Activated T-cell treated with anti-CD3 and anti-CD28 coated beads, Interleukin-2, amount 50 U/mL, for 1 hour (primary cell): ENCODE measurements around the gene HOXA9.

Source experiments
- DNase-seq: peaks from one replicate; pipeline ENCODE4 v3.0.0-alpha.2; 2020

HOXA9 gene

DNA sequence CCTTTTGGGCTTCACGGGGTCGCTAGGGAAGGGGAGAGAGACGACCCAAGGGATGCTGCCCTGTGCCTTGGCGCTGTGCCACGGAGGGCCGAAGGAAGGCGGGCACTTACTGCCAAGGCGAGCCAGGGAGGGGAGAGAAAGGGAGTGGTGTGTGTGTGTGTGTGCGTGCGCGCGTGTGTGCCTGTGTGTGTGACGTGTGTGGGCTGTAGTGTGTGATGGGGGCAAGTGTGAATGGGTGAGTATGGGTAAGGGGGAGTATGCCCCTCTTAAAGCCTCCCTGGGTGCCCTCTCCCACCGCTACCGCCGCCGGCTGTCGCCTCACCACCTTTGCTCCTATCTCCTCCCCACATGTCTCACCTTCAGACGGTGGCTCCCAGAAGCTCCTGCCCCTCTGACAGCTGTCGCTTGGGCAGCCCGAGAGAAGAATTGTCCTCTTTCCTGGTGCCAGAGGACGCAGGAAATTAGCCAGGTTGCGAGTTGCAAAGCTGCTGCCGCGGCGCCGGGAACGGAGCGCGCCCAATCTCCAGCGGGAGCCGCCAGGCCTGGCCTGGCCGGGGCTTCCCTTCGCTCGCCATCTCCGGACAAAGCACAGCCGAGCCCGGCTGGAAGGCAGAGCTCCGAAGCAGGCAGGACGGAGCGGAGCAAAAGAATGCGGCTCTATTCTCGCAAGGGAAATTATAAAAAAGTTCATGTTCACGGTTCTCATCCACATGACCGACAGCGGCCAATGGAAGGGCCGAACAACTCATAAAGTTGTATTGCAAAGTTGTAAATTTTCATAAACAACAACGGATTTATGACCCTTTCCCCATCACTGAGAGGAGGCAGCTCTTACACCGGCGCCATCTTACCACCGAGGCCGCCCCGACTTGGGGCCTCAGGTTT, 13.2 kb downstream of the HOXA9 start, which contains the start of gene HOXA3:
Gene HOXA3 (minus strand): TSS at position 653 of the 885 bp plus-strand sequence. CDS start 41,943 bp downstream, outside the sequence.
- no peak for DNase-seq

DNA sequence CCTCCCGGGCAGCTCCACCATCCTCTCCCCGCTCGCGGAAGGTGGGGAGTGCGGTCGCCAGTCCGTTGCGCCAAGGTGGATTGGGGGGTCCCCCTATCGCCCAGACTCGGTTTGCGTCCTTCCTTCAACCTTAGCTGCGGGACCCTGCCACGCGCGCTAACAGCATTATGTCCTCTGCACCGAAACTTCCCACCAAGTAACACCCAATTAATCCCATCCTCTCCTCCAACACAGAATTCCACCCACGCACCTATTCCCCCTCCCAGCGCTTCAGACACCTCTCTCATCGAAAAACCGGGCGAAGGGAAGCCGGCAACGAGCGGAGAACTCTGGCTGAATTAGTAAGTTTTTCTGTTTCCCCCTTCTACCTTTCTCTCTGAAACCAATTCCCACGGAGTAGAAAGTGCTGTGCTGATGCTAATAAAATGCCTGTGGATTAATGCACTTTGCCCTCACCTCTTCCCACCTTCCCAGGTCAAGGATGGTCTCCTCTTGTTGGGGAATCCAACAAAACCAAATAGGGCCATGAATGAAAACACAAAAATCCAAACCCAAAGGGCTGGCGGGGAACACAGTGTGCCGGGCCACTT, 13.9 kb downstream of the HOXA9 start:
- DNase-seq: no peak

DNA sequence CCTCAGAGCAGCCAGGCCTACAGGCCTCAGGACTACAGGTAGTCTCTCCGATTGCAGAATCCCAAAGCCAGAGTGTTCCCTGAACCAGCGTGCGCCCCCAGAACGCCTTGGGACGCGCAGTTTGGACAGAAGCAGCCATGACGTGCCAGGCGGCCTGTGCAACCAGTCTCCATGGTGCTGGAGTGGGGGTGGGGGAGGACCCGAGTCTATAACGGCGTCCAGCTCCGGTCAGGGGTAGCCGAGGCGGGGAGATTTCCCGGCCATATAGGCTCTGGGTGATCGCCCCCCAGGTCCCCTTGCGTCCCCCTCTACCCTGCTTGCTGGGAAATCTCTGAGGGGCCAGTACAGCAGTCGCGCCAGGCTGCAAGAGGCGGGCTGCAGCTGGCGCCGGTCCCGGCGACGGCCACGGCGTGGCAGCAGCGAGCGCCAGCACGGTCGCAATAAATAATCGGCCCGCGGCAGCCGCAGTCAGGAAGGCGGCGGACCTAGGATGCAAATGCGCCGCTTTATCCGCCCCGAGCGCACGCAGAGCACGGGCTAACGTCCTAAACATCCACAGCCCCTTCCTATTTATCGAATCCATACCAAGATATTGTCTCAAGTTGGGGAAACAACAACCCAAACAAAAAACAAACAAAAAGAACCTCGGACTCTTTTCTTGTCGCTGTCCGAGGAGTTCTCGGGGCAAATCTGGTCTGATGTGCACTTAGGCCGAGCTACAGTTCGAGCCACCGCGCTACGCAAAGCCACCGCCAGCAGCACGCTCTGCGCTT, 14.6 kb downstream of the HOXA9 start:
- peak; percentile 74 for DNase-seq

DNA sequence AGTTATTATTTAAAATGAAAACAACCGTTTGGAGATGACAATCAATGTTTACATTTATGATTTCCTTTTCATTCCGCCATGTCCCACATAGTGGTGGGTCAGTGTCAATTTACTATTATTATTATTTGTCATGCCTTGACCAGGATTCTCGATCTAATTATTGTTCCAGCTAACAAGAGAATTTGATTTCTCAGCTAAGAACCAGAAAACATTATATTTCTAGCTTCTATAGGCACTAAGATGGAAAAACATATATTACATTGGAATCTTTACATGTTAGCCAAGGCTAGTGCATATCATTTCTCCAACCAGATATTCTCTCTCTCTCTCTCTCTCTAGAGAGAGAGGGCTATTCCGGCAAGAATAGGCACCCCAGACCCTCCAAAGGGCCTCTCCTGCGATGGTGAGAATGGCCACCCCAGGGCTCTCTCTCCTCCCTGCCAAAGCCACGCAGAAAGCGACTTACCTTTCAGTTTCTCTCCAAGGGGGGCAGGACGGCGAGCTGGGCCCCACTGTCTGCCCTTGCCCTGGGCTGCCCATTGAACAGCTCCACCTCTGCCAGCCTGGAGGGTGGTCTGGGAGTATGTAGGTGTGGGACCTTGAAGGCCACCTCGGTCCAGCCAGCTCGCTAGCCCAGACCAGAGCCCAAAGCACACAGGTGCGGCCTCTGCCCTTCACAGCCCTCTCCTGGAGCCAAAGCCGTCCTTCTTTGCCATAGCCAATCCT, 15.3 kb downstream of the HOXA9 start:
- DNase-seq: no peak

DNA sequence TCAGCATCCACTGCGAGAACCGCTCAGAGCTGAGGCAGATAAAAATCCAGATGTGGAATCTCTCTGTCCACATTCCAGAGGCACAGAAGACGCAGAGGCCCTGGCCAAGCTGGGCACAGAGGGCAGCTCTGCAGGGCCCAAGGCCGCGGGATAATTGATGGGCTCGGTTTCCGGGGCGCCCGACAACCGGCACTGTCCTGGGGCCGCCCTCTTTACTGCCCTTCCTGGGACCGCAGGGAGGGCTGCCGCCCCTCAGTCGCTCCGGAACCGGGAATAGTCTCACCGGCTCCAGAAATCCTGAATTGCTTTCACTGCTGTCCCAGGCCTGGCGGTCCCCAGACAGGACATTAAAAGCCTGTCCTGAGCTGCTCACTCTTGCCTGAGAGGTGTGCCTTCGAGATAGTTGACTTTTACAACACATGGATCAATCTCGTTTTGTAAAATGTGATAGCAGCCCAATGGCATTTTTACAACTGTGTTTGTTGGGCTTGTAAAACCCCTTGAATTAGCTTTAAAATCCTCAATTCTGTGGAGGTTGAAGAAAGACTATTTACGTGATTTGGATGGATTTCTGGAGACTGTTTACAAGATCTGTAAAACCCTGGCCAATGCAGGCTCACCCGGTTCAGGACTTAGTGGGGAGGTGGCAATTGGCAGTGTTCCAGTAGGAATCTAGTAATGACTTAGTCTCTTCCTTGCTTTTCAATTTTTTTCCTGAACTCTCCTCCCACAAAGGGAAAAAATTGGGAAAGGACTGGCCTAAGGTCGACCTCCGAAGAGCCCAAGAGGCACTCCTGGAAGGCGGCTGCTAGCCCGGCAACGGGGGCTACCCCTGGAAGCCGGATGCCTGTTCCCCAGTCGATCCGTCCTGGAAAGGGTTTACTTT, 16.3 kb downstream of the HOXA9 start:
- DNase-seq: no peak

DNA sequence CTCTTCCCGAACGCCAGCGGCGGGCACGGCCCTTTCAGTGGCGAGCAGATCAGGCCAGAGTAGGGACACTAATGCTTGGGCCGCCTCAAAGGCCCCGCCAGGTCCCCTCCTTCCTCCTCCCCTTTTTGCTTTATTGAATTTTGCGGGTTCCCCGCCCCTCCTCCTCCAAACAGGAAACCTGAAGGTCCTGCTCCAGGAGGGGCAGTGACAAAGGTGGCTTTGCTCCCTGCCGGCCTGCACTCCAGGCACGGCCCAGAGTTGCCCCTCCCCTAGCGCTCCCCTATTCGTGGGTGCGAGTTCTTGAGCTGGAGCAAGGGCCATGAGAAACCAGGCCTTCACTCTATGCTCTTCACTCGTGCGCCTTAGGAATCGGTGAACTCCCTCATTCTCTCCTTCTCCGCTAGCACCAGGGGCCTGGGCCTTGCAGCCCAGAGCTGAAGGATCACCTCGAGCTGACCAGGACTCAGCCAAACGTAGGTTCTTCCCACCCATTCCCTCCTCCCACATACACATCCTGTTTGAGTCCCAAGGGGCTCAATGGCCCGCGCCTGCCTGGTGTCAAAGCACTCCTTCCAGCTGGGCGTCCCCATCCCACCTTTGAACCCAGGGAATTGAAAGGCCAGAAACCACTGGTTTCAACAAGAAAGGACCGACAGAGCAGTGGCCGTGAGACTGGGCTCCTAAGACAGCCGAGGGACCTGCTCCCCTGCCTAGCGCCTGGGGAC, 17.1 kb downstream of the HOXA9 start:
- DNase-seq: no peak

DNA sequence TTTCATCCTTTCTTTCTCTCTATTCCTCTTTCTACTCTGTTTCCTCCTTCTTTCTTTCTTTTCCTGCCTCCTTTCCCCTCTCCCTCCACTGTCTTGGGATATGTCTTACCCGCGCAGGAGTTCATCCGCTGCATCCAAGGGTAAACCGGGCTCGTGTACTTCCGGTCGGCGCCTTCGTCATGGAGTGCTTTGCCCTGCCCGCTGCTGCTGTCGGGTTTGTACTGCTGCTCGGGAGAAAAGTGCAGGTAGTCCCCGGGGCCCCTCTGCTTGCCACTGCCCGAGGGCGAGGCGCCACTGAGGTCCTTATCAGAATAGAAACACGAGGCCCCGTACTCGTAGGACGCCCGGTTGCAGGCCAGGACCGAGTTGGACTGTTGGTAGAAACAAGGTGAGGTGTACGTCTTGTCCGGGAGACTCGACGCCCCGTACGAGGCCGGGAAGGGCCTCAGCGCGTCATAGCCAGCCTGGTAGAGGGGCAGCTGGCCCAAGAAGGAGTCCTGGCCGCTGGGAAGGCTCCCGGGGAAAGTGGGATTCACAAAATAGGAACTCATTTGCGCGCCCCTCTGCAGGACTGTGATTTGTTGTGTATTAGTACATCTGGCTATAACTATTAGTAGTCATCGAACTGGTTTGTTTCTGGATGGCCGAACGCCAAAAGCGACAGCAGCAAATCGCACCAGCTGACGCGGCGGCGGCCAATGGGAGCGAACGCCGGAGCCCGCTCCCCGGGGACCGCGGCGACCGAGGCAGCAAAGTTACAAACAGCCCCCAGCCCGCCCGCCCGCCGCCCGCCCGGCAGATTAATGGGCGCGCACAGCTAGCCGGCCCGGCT, 17.9 kb downstream of the HOXA9 start, which contains the start of gene HOXA6:
Gene HOXA6 (minus strand): TSS at position 576 of the 832 bp plus-strand sequence. CDS start 25 bp downstream, at position 551.
- DNase-seq: no peak

DNA sequence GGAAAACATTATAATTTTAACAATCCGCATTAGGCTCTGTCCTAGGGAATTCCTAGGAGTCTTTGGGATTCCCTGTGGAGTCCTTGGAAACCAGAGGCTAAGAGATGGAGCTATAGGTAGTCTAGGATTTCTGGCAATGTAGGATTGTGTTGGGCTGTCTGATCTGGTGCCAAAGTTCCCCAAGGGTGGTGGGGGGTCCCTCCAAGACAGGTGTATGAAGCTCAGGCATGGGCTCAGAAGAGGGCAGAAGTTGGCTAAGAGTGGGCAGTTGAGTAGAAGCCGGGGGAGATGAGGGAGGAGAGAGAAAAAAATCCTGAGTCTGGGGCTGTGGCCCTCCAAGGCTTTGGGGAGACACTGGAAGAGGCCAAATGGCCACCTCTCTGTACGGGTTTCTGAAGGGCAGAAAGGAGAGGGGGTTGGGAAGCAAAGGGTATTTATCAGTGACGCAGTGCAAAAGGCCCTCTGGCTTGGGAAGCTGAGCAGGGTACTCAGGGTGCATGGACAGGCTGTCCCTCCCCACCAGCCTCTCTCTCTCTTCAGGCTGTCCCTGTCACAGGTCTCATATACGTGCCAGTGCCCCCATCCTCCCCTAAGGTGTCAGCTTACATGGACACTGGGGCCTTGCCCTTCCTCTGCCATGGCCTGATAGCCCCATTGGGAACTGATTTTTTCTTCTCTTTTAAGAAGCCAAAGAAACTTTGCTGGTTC, 18.7 kb downstream of the HOXA9 start:
- DNase-seq: no peak

DNA sequence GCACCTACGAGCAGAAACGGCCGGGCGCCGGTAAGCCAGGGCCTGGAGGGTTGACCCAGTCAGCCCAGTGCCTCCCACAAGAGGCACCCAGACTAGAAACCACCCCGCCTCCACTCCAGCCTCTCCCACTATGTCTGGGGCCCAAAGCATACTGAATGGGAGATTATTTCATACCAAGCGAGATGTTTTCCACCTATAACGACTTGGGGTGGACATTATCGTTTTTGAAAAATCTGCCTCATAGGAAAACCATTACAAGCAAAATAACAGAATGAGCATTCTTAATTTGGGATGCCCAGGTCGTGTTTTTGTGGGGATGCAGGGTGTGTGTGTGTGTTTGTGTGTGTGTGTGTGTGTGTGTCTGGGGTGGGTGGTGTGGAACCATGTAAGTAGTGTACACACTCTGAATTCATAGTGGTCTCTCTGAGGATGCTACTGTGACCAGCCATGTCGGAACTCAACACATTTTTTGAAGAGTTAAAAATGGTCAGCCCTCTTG, 19.4 kb downstream of the HOXA9 start:
- no peak for DNase-seq

DNA sequence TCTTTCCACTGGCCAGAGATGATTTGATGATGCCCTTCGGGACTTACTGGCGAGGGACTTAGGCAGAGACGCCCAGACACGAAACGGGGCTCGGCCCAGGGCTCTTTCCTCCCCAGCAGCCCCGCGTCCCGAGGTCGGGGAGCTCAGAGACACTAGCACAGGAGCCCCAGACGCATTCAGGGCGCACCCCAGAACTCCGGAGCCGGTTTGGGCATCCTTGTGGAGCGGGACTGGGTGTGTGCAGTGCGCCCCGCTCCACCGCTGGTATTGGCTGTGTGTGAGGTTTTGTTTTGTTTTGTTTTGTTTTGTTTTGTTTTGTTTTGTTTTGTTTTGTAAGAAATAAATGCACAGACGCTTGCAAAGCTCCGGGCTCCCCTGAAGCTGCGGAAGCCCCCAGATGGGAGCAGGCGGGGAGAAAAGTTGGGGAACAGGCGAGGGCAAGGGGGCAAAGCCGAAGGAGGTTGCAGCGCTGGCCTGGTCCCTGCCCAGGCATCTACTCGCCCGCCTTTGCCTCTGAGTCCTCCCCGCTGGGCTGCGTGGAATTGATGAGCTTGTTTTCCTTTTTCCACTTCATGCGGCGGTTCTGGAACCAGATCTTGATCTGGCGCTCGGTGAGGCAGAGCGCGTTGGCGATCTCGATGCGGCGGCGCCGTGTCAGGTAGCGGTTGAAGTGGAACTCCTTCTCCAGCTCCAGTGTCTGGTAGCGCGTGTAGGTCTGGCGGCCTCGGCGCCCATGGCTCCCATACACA, 20.0 kb downstream of the HOXA9 start:
- DNase-seq: no peak

DNA sequence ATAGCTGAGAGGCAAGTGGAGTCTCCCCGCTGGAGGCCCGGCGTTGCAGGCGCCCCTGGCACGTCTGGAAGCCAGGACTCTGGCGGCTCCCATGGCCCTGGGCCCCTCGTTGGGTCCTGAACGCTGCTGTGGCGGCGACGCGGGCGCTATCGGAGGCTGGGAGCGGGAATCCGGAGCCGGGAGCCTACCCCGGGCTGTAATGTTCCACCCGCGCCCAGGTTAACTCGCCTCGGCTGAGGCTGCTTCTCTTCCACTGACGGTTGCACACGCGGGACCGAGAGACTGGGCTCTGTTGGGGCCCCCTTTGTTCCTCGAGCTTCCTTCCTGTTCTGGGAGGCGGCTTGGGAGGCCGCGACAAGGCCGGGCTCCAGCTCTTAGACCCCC, 20.6 kb downstream of the HOXA9 start:
- DNase-seq: no peak

DNA sequence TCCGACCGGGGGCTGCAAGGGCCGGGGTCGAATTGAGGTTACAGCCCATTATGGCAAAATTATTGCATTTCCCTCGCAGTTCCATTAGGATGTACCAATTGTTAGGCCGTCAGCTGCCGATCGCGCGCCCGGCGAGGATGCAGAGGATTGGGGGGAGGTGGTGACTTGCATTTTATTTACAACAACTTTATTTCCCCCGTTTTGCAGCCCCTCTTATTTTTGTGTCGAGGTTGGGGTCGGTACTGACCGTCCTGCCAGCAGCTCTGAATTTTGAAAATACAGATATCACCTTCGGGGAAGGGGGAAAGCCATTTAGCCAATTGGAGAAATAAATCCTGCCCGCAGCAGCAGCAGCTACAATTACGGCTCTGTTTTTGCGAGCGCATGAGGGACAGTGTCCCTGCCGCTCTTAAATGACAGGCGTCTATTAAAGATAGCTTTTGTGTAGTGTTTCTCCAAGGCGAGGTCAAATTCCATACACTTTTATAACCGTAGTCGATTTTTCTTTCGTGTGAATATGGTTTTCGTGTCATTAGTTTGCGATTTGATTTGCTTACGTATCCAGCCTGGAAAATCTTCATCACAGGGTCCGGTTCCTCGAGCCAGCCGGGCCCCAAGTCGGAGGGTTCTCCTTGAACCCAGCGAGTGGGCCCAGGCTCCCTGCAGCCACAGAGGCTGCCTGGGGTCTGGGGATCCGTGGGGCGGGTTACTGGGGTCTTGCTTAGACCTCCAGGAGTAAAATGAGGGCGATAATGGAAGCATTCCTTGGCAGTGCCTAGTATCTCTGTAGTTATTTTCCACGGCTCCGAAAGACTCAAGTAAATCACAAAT, 21.2 kb downstream of the HOXA9 start:
- no peak for DNase-seq

DNA sequence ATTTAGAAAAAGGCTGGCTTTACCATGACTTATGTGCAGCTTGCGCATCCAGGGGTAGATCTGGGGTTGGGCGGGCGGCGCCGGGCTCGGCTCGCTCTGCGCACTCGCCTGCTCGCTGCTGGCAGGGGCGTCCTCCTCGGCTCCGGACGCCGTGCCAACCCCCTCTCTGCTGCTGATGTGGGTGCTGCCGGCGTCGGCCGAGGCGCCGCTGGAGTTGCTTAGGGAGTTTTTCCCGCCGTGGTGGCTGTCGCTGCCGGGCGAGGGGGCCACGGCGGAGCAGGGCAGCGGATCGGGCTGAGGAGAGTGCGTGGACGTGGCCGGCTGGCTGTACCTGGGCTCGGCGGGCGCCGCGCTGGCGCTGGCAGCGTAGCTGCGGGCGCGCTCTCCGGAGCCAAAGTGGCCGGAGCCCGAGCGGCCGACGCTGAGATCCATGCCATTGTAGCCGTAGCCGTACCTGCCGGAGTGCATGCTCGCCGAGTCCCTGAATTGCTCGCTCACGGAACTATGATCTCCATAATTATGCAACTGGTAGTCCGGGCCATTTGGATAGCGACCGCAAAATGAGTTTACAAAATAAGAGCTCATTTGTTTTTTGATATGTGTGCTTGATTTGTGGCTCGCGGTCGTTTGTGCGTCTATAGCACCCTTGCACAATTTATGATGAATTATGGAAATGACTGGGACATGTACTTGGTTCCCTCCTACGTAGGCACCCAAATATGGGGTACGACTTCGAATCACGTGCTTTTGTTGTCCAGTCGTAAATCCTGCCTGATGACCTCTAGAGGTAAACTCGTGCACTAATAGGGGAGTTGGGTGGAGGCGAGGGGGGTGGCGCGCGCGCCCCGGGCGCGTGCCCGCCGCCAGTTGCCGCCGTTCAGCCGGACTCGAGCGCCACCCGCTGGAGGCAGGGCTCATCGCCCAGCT, 22.1 kb downstream of the HOXA9 start, which contains the start of gene HOXA5:
Gene HOXA5 (minus strand): TSS at position 659 of the 927 bp plus-strand sequence. CDS start 74 bp downstream, at position 585.
- DNase-seq: no peak

DNA sequence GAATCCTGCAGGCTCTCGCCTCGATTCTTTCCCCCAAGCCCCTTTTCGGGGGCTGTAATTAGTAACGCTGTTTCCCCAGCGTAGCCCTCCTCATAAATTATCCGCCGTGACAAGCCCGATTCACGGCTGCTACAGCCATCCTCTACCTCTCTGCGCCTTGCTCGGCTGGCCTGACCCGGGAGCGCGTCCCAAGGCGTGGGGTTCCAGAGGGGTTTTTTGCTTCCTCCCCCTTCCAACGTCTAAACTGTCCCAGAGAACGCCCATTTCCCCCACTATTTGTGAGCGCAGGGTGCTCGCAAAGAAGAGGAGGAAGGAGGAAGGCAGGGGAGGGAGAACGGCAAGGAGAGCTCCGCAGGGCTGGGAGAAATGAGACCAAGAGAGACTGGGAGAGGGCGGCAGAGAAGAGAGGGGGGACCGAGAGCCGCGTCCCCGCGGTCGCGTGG, 22.7 kb downstream of the HOXA9 start:
- no peak for DNase-seq

DNA sequence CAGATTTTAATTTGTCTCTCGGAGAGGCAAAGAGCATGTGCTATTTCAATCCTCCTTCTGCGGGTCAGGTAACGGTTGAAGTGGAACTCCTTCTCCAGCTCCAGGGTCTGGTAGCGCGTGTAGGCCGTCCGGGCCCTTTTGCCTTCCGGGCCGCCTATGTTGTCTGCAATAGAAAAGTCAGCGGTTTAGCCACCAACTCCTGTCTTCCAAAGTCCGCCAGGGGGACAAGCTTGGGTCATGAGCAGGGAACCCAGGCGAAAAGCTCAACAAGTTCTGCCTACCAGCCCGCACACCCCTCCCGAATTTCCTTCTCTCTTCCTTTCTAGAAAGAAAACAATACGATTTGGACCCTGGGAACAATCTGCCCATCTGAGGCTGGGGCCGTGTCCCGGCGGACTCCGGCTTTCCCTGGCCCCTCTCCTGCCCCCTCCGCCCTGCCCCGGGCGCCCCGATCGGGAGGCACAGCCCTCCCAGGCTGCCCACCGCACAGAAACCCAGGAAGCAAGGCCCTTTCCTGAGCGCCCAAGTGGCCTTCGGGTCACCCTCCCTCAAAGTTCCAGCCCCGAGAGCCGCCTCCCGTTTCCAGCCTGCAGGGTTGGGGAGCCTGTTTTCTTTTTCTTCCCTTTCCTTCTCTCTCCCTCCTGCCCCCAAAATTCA, 23.3 kb downstream of the HOXA9 start:
- DNase-seq: no peak
